Kidney epithelial cell (primary cell): ENCODE results near the gene MYO1B. TPM values are rescaled to one million over a fixed set of nuclear protein-coding genes. Genes with fewer than 3 reads are reported as not detected.

Source experiments
- DNase-seq: peaks from one replicate; pipeline ENCODE4 v3.0.0-alpha.2; 2010; ENCODE audit warnings: low read depth
- H3K27me3 ChIP-seq: 2 replicates; pipeline ENCODE4 v1.6.0; 2011; ENCODE audit warnings: low read length; ENCODE audit not compliant: control insufficient read depth, insufficient read depth
- H3K36me3 ChIP-seq: 2 replicates; pipeline ENCODE4 v1.5.1; 2011; ENCODE audit warnings: low read length; ENCODE audit not compliant: control insufficient read depth, insufficient read depth
- H3K4me3 ChIP-seq: 2 replicates; pipeline ENCODE4 v1.5.1; 2011; ENCODE audit warnings: low read depth, mild to moderate bottlenecking, control low read depth, low read length
- CTCF ChIP-seq: IDR thresholded peaks from 2 replicates; pipeline ENCODE4 v1.5.1; 2011; ENCODE audit warnings: mild to moderate bottlenecking, moderate library complexity, low read length, control low read depth, inconsistent platforms; ENCODE audit not compliant: insufficient read depth, poor library complexity, severe bottlenecking
- total RNA-seq: library from RNA; depleted of rRNA; stranded (reverse); fragments of >200 nt; gene quantifications from 2 replicates; pipeline ENCODE4 v1.2.3, GENCODE V29; 2015

MYO1B gene
- total RNA-seq, 1 donor from 2014 or later: 62.8 TPM

DNA sequence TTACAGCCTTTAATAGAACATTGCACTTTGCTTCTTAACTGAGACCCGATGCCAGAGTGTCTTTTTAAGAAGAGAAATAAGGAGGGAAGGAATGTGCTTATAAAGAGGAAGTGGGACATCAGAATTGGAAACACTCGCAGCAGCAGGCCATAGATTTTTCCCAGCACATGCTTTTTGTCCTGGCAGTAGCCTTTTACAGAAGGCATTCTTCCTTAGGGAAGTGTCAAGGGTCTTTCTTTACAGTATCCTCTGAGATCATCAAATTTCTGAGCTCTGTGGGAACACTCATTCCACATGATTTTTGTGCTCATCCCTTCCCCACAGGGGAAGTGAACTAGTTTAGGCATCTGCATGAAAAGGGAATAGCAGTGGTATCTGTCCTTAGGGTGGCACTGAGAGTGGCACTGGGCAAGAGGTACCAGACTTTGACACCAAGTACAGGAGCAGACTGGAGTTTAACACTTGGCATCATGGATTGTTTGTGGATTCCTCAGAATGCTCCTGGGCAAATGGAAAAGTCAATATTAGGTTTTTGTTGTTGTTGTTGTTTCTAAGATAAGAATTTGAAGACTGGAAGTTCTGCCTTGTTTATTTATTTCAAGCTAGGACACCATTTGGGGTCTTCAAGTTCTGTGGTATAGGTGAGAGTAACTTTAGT, 4.1 kb downstream of the MYO1B start:
- DNase-seq: no peak
- no peak overlapping the region for H3K4me3 ChIP-seq
- no peaks in the 10 kb centered on the region for H3K36me3 ChIP-seq
- no peak for TF ChIP-seq CTCF
- H3K27me3 ChIP-seq: no peaks in the 10 kb centered on the region

- Histone ChIP-seq H3K36me3 (no peaks in the 10 kb centered on the region), H3K27me3 (no peaks in the 10 kb centered on the region), H3K4me3 (no peak overlapping the region)
- no peak for DNase-seq
- TF ChIP-seq CTCF: no peak
Observed at GRCh38 chr2:191250400-191250799, 5.2 kb downstream of the MYO1B start.

- DNase-seq: no peak
- TF ChIP-seq CTCF: no peak
- no peaks in the 10 kb centered on the region for H3K27me3 ChIP-seq
- no peaks in the 10 kb centered on the region for H3K36me3 ChIP-seq
- H3K4me3 ChIP-seq: no peak overlapping the region
Observed at GRCh38 chr2:191250986-191251385, 5.8 kb downstream of the MYO1B start.

GRCh38 chr2:191252699-191253098, 7.5 kb downstream of the MYO1B start:
- no peaks in the 10 kb centered on the region for H3K36me3 ChIP-seq
- no peaks in the 10 kb centered on the region for H3K27me3 ChIP-seq
- TF ChIP-seq CTCF: no peak
- no peak for DNase-seq
- H3K4me3 ChIP-seq: no peak overlapping the region

GRCh38 chr2:191253476-191253875, 8.3 kb downstream of the MYO1B start:
- Histone ChIP-seq H3K36me3 (no peaks in the 10 kb centered on the region), H3K4me3 (no peak overlapping the region), H3K27me3 (no peaks in the 10 kb centered on the region)
- no peak for DNase-seq
- TF ChIP-seq CTCF: no peak

DNA sequence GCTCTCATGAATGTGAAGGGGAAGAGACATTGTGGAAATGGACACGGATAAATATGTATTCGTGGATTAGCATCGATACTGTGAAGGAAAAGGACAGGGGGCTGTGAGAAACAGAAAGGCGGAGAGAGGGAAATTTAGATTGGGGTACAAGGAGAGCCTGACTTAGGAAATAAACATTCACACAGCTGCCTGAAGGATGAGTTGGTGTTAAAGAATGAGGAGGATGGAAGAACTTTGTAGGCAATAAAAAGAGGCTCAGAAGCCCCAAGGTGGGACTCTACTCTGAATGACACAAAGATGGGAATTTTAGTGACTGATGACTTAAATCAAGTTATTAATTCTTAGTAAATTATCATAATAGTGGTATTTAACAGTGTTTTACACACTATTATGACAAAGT, 10.1 kb downstream of the MYO1B start:
- no peaks in the 10 kb centered on the region for H3K36me3 ChIP-seq
- H3K4me3 ChIP-seq: no peak overlapping the region
- no peak for DNase-seq
- TF ChIP-seq CTCF: no peak
- H3K27me3 ChIP-seq: no peaks in the 10 kb centered on the region
